Erythroblast (primary cell): ENCODE measurements around the gene OR2D2.

ENCODE experiments used
- GATA1 ChIP-seq: IDR thresholded peaks from 2 replicates; pipeline ENCODE4 v1.6.1; 2011; ENCODE audit warnings: low read depth, mild to moderate bottlenecking, control low read depth, low read length, moderate library complexity
- POLR2A ChIP-seq: IDR thresholded peaks from 2 replicates; pipeline ENCODE4 v1.6.1; 2011; ENCODE audit warnings: mild to moderate bottlenecking, low read length

GRCh38 chr11:6876325-6876724, 16.0 kb downstream of the OR2D2 start, which contains the start of gene OR10A4:
- TF ChIP-seq POLR2A (no peak), GATA1 (no peak)
